ENCODE measurements around the gene ECI1.
"Not testable (repeated sequence)": the region's sequence is repeated elsewhere in the genome, so short reads cannot be mapped to it uniquely, and the experiment has no call there.

ECI1 gene

DNA sequence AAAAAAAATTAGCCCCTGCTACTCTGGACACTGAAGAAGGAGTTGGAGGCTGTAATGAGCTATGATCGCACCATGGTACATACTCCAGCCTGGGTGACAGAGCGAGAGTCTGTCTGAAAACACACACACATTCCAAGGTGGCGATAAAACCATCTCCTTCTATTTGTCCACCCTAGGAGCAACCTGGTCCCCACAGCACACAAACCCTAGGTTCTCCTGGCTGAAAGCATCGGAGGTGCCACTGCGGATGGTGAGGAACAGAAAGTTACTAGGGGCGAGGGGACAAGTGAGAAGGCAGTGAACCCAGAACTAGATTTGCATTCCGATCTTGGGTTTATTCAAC, 1.4 kb upstream of the ECI1 start:
- no peak for FAIRE-seq

DNA sequence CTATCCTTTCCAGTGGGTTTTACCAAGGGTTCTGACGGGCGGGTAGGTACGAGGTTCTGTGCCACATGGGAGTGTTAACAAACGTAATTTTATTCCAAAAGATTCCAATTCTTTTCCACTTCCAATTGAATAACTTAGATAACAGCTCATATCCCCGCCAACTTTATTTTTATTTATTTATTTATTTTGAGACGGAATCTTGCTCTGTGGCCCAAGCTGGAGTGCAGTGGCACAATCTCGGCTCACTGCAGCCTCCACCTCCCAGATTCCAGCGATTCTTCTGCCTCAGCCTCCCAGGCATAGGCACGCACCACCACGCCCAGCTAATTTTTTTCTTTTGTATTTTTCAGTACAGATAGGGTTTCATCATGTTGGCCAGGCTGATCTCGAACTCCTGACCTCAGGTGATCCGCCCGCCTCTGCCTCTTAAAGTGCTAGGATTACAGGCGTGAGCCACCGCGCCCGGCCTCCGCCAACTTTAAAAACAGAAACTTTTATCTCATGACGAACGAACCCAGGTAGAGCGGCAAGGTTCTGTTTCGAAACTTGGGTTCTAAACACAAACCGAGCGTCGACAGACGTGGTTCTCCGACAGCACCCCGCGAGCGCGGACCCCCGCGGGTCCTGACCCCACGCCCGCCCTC, 613 bp downstream of the ECI1 start:
- no peak for FAIRE-seq

GRCh38 chr16:2246301-2246885, 5.0 kb downstream of the ECI1 start:
- no peak for FAIRE-seq

GRCh38 chr16:2244926-2245795, 6.2 kb downstream of the ECI1 start:
- FAIRE-seq, result no peak

GRCh38 chr16:2244301-2244700, 7.1 kb downstream of the ECI1 start:
- FAIRE-seq, result no peak

DNA sequence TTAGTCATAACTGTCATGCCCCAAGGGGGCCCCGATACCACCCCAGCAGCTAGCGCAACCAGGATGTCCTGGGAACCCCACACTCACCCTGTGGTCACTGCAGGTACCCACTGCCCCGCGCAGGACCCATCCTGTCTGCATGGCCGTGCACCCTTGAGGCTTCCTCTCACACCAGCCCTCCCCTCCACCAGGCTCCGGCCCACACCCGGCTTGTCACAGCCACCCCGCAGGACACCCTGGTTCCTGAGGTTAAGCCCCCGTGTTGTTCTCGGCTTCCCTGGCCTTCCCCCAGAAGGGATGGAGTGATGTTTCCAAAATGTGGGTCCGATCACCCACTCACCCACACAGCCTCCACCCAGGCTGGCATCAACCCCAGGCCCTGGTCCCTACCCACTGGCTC, 7.6 kb downstream of the ECI1 start:
- FAIRE-seq, result no peak

DNA sequence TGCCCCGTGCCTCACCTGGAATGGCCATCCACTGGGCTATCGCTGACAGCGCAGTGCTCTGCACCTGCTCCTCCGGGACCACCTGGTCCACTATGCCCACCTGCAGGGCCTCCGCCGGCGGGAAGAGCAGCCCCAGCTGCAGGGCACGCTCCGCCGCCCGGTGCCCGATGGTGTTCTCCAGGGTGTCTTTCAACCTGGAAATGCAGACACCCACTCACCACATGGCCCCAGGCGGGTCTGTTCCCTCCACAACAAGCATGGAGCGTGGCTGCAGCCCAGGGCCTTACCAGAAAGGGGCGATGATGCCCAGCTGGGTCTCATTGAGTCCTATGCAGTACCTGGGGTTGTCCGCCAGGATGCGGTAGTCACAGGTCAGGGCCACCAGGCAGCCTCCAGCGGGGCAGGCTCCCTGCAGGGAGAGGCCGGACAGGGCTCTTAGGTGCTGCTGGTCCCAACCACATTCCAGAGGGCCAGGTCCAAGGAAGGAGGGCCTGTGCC, 8.3 kb downstream of the ECI1 start:
- FAIRE-seq, result no peak

- FAIRE-seq, result no peak
Measured at GRCh38 chr16:2242598-2242997, 8.8 kb downstream of the ECI1 start.

DNA sequence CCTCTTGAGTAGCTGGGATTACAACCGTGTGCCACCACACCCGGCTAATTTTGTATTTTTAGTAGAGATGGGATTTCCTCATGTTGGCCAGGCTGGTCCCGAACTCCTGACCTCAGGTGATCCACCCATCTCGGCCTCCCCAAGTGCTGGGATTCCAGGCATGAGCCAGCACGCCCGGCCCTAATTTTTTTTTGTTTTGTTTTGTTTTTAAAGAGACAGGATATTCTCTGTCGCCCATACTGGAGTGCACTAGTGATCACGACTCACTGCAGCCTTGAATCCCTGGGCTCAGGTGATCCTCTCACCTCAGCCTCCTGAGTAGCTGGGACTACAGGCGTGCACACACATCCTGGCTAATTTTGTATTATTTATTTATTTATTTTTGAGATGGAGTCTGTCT, 11.1 kb downstream of the ECI1 start:
- not testable (repeated sequence) for FAIRE-seq

DNA sequence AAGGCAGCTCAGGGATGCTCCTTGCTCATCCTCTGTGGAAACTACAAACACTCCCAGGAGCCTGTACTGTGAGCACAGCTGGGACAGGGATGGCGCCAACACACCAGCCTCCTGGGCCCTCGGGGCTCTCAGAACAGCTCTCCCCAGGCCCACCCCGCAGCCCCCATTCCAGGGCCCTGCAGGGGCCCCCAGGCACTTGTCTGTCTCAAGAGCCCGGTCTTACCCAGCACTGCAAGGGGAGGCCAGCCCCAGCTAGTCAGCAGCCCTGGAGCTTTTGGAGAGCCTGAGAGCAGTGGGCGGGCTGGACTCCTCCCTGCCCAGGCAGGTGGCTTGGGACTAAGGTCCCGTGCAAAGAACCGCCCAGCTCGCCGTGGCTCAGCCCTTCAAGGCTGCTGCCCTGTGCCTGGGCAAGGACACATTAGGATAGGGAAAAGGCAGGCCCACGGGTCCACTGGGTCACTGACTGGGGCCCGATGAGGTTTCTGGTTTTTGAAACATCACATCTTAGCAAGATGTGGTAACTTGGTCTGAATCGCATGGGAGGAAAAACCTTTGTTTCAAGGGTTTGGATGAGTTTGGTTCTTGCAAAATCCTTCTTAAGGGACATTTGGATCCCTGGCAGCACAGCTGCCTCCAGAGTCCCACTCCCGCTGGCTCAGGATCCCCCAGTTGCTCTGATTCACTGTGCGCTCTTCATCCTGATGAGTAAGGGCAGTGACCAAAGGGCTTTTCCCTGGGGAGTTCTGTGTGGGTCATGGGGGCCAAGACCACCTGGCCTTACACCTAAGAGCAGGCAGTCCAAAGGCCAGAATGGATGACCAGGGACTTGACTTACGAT, 12.3 kb downstream of the ECI1 start:
- FAIRE-seq, result no peak

- no peak for FAIRE-seq
Measured at GRCh38 chr16:2238150-2238837, 13.1 kb downstream of the ECI1 start.

DNA sequence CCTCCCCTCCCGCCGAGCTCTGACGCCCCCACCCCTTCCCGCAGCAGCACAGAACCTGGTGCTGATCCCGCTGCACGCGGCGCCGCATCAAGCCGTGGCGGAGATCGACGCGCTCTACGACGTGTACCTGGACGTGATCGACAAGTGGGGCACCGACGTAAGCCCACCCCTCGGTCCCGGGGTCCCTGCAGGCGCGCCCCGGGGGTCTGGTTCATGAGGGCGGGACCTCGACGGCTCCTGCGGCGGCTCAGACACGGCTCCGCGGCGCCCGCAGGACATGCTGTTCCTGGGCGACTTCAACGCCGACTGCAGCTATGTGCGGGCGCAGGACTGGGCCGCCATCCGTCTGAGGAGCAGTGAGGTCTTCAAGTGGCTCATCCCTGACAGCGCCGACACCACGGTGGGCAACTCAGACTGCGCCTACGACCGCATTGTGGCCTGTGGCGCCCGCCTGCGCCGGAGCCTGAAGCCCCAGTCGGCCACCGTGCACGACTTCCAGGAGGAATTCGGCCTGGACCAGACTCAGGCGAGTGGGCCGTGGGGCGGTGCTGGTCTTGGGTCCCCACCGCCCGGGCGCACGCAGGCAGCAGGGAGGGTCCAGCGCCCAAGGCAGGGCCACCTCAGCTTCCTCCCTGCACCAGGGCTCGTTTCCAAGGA, 13.8 kb downstream of the ECI1 start:
- FAIRE-seq, result no peak

- FAIRE-seq, result no peak
Measured at GRCh38 chr16:2237102-2237482, 14.3 kb downstream of the ECI1 start.

- no peak for FAIRE-seq
Measured at GRCh38 chr16:2236337-2237101, 14.9 kb downstream of the ECI1 start, which contains the start of gene DNASE1L2. Gene DNASE1L2 (plus strand): TSS chr16:2236444. CDS start chr16:2236817, 373 bp downstream.

GRCh38 chr16:2235695-2236336, 15.6 kb downstream of the ECI1 start:
- no peak for FAIRE-seq

DNA sequence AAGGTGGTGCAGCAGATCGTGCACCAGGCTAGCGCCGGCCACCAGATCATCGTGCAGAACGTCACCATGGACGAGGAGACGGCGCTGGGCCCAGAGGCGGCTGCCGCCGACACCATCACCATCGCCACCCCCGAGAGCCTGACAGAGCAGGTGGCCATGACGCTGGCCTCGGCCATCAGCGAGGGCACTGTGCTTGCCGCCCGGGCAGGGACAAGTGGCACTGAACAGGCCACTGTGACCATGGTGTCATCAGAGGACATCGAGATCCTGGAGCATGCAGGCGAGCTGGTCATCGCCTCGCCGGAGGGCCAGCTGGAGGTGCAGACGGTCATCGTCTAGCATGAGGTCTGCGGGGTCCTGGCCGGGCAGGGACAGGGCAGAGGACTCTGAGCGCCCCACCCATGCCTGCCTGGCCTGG, 16.1 kb downstream of the ECI1 start:
- no peak for FAIRE-seq

GRCh38 chr16:2234813-2235170, 16.6 kb downstream of the ECI1 start:
- FAIRE-seq, result no peak

- no peak for FAIRE-seq
Measured at GRCh38 chr16:2233872-2234812, 17.2 kb downstream of the ECI1 start.
